ENCODE measurements around the gene INPP4A. TPM values are rescaled to one million over a fixed set of nuclear protein-coding genes. Genes with fewer than 3 reads are reported as not detected.

INPP4A gene
- total RNA-seq, 4 donors from 2014 or later, result 7.4 to 17.9 (median 9.4) TPM

GRCh38 chr2:98488252-98488651 lies 43.6 kb downstream of the INPP4A start:
- Histone ChIP-seq H3K4me3 (no peak overlapping the region), H3K27ac (peak overlapping the region in 1 of 4 donors; percentile 68), H3K27me3 (no peaks in the 10 kb centered on the region), H3K9me3 (no peaks in the 10 kb centered on the region), H3K36me3 (no peaks in the 10 kb centered on the region), H3K4me1 (peaks cover 0 to 48% (median 22%) of the 10 kb centered on the region in 3 donors)
- intact Hi-C loops (cut with DNase I), result no loop called here
- WGBS, 2 donors, result 91 to 95% methylated on average over 4 of the region's 4 CpGs
- TF ChIP-seq, protein P1, sequence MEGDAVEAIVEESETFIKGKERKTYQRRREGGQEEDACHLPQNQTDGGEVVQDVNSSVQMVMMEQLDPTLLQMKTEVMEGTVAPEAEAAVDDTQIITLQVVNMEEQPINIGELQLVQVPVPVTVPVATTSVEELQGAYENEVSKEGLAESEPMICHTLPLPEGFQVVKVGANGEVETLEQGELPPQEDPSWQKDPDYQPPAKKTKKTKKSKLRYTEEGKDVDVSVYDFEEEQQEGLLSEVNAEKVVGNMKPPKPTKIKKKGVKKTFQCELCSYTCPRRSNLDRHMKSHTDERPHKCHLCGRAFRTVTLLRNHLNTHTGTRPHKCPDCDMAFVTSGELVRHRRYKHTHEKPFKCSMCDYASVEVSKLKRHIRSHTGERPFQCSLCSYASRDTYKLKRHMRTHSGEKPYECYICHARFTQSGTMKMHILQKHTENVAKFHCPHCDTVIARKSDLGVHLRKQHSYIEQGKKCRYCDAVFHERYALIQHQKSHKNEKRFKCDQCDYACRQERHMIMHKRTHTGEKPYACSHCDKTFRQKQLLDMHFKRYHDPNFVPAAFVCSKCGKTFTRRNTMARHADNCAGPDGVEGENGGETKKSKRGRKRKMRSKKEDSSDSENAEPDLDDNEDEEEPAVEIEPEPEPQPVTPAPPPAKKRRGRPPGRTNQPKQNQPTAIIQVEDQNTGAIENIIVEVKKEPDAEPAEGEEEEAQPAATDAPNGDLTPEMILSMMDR (IDR thresholded peaks at IDR 0.05), result no peak
- no peak for TF ChIP-seq POLR2A (IDR thresholded peaks at IDR 0.05)
- no peak for DNase-seq

GRCh38 chr2:98489486-98489885 lies 44.8 kb downstream of the INPP4A start:
- intact Hi-C loops (cut with DNase I), result no loop called here
- peaks cover 0 to 38% (median 22%) of the 10 kb centered on the region in 3 donors for H3K4me1 ChIP-seq
- no peak for TF ChIP-seq POLR2A (IDR thresholded peaks at IDR 0.05)
- TF ChIP-seq, protein P1 (IDR thresholded peaks at IDR 0.05), result no peak
- no peak overlapping the region for H3K4me3 ChIP-seq
- DNase-seq, result no peak
- peak overlapping the region in 1 of 4 donors; percentile 68 for H3K27ac ChIP-seq
- H3K27me3 ChIP-seq, result no peaks in the 10 kb centered on the region
- H3K36me3 ChIP-seq, result no peaks in the 10 kb centered on the region
- H3K9me3 ChIP-seq, result no peaks in the 10 kb centered on the region
- WGBS, 2 donors, result 79 to 91% methylated on average over 3 of the region's 3 CpGs

GRCh38 chr2:98489971-98490962 lies 45.6 kb downstream of the INPP4A start:
- no peak for TF ChIP-seq POLR2A (IDR thresholded peaks at IDR 0.05)
- TF ChIP-seq, protein P1 (IDR thresholded peaks at IDR 0.05), result no peak
- H3K4me3 ChIP-seq, result no peak overlapping the region
- H3K27ac ChIP-seq, result peak overlapping the region in 3 of 4 donors; percentile 16 to 68 (median 59)
- no peak for DNase-seq
- H3K27me3 ChIP-seq, result no peaks in the 10 kb centered on the region
- intact Hi-C loops (cut with DNase I), result no loop called here
- WGBS, 2 donors, result 81 to 82% methylated on average over 11 to 14 of the region's 14 CpGs
- H3K4me1 ChIP-seq, result peaks cover 0 to 38% (median 18%) of the 10 kb centered on the region in 3 donors
- H3K9me3 ChIP-seq, result no peaks in the 10 kb centered on the region
- no peaks in the 10 kb centered on the region for H3K36me3 ChIP-seq

DNA sequence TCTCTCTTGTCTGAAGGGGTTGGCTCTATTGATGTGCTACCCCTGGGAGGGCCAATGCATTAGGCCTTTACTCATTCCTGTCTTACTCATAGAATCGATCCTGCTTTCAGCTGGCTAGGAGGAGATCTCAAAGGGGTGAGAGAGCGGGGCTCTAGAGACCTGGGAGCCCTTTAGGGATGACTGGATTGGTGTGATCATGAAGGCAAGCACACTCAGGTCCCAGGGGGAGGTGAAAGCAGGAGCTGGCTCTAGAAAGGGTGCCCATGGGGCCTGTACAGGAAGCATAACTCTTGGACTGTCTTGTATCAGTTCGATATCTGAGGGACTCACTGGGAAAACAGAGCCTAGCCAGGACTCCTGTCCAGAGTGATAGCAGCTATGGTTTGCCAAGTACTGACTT lies 47.8 kb downstream of the INPP4A start:
- no peak for DNase-seq
- H3K27ac ChIP-seq, result no peak overlapping the region
- TF ChIP-seq, protein P1 (IDR thresholded peaks at IDR 0.05), result no peak
- TF ChIP-seq POLR2A (IDR thresholded peaks at IDR 0.05), result no peak

DNA sequence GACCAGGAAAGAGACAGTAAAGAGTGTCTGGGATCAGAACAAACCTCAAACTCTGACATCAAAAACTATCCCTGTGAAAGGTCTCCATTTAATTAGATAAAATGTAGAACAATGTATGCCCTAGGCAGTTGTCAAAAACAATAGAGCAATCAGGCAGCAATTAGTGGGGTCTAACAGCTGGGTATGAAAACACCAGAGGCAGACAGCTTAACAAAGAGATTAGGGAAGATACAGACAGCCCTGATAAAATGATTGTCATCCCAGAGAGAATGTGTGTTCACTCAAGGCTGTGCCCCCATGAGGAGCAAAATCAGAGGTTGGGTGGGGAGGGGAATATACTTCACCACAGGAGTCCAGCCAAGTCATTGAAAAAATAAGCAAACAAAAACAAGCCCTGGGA lies 50.0 kb downstream of the INPP4A start:
- DNase-seq, result no peak
- H3K9me3 ChIP-seq, result no peaks in the 10 kb centered on the region
- no peak for TF ChIP-seq POLR2A (IDR thresholded peaks at IDR 0.05)
- TF ChIP-seq, protein P1 (IDR thresholded peaks at IDR 0.05), result no peak
- no peak overlapping the region for H3K27ac ChIP-seq
- intact Hi-C loops (cut with DNase I), result no loop called here
- H3K27me3 ChIP-seq, result no peaks in the 10 kb centered on the region
- no peak overlapping the region for H3K4me3 ChIP-seq
- peaks cover 0 to 27% (median under 1%) of the 10 kb centered on the region in 3 donors for H3K4me1 ChIP-seq
- H3K36me3 ChIP-seq, result no peaks in the 10 kb centered on the region

More for the DNA sequence above, 47.8 kb downstream of the INPP4A start:
- no peaks in the 10 kb centered on the region for H3K9me3 ChIP-seq
- intact Hi-C loops (cut with DNase I), result no loop called here
- peaks cover 0 to 38% (median 14%) of the 10 kb centered on the region in 3 donors for H3K4me1 ChIP-seq
- H3K27me3 ChIP-seq, result no peaks in the 10 kb centered on the region
- H3K4me3 ChIP-seq, result no peak overlapping the region
- WGBS, 2 donors, result 69% methylated on average over 3 of the region's 3 CpGs; no CpG with 5 or more reads in 1 of the 2 donors
- no peaks in the 10 kb centered on the region for H3K36me3 ChIP-seq

All from esophagus squamous epithelium (tissue), 5 donors.